IMR-90 (cell line): ENCODE results near the gene DSE. TPM values are rescaled to one million over a fixed set of nuclear protein-coding genes. Genes with fewer than 3 reads are reported as not detected.

Experiments used
- ATAC-seq: fragments of 200-7000 bp; cut with Tn5 transposase; 2 replicates; pipeline ENCODE4 v1.9.1; 2020; ENCODE audit warnings: low read depth, mild to moderate bottlenecking, moderate library complexity
- BruUV-seq: library from RNA; stranded (reverse); fragments of 400-500 nt; replicated peaks from 2 replicates; lab custom pipeline; 2021; lab: Mats Ljungman, UMichigan
- CTCF ChIA-PET: fragments of 300-600 bp; formaldehyde crosslinking; extraction: SDS; loops from one replicate; lab custom pipeline; 2021; ENCODE audit warnings: antibody characterized with exemption; lab: Yijun Ruan, JAX
- POLR2A ChIA-PET: fragments of 300-600 bp; sonication (Branson Sonifier 250); formaldehyde crosslinking; loops from one replicate; lab custom pipeline; 2022; ENCODE audit warnings: antibody characterized with exemption; ENCODE audit not compliant: unreplicated experiment; lab: Charles Lee
- DNase-seq: peaks from one replicate; pipeline ENCODE4 v3.0.0; 2013
- H2AFZ ChIP-seq: replicated peaks from 2 replicates; pipeline ENCODE3; 2013; ENCODE audit warnings: low read length, mild to moderate bottlenecking; ENCODE audit not compliant: poor library complexity
- H2AK5ac ChIP-seq: 2 replicates; pipeline ENCODE4 v1.6.1; 2013; ENCODE audit warnings: low read depth, low read length, inconsistent platforms
- H2AK9ac ChIP-seq: replicated peaks from 2 replicates; pipeline ENCODE3; 2013; ENCODE audit warnings: mild to moderate bottlenecking, low read depth, low read length, moderate library complexity; ENCODE audit not compliant: poor library complexity
- H2BK120ac ChIP-seq: 2 replicates; pipeline ENCODE4 v1.6.1; 2013; ENCODE audit warnings: low read depth, low read length, inconsistent platforms
- H2BK15ac ChIP-seq: 3 replicates; pipeline ENCODE4 v1.6.1; 2013; ENCODE audit warnings: low read depth, low read length, inconsistent platforms
- H2BK20ac ChIP-seq: 2 replicates; pipeline ENCODE4 v1.6.1; 2013; ENCODE audit warnings: low read depth, mild to moderate bottlenecking, inconsistent platforms, low read length, moderate library complexity
- H2BK5ac ChIP-seq: 2 replicates; pipeline ENCODE4 v1.6.1; 2013; ENCODE audit warnings: mild to moderate bottlenecking, low read depth, low read length, inconsistent platforms; ENCODE audit not compliant: poor library complexity, severe bottlenecking
- H3K14ac ChIP-seq: replicated peaks from 2 replicates; pipeline ENCODE4 v1.6.1; 2013; ENCODE audit warnings: low read depth, low read length, inconsistent platforms
- H3K18ac ChIP-seq: 2 replicates; pipeline ENCODE4 v1.6.1; 2013; ENCODE audit warnings: low read depth, low read length, control low read depth
- H3K23ac ChIP-seq: 2 replicates; pipeline ENCODE4 v1.6.1; 2013; ENCODE audit warnings: low read depth, low read length, inconsistent platforms
- H3K27ac ChIP-seq: 2 replicates; pipeline ENCODE4 v1.5.1; 2013; ENCODE audit warnings: mild to moderate bottlenecking, control low read depth, low read length; ENCODE audit not compliant: insufficient read depth
- H3K27me3 ChIP-seq: 2 replicates; pipeline ENCODE4 v1.6.1; 2013; ENCODE audit warnings: low read length; ENCODE audit not compliant: control insufficient read depth, insufficient read depth
- H3K36me3 ChIP-seq: 2 replicates; pipeline ENCODE4 v1.6.1; 2013; ENCODE audit warnings: low read length, mixed read lengths; ENCODE audit not compliant: control insufficient read depth, insufficient read depth
- H3K4ac ChIP-seq: 2 replicates; pipeline ENCODE4 v1.6.1; 2013; ENCODE audit warnings: low read depth, low read length, inconsistent platforms
- H3K4me1 ChIP-seq: 2 replicates; pipeline ENCODE4 v1.6.1; 2013; ENCODE audit warnings: low read length, mixed read lengths; ENCODE audit not compliant: control insufficient read depth, insufficient read depth
- H3K4me2 ChIP-seq: 2 replicates; pipeline ENCODE4 v1.6.1; 2013; ENCODE audit warnings: low read depth, mild to moderate bottlenecking, control low read depth, low read length, moderate library complexity
- H3K4me3 ChIP-seq: 2 replicates; pipeline ENCODE4 v1.5.1; 2013; ENCODE audit warnings: low read depth, mild to moderate bottlenecking, control low read depth, low read length, moderate library complexity; ENCODE audit not compliant: insufficient read depth
- H3K56ac ChIP-seq: 2 replicates; pipeline ENCODE4 v1.6.1; 2013; ENCODE audit warnings: low read length, inconsistent platforms; ENCODE audit not compliant: insufficient read depth; ENCODE audit errors: extremely low read depth
- H3K79me1 ChIP-seq, 2 experiments: 2 replicates each; pipeline ENCODE4 v1.6.1; 2013; ENCODE audit warnings: low read length in 2 of 2, inconsistent platforms in 1 of 2, low read depth in 1 of 2
- H3K9ac ChIP-seq: 2 replicates; pipeline ENCODE4 v1.6.1; 2013; ENCODE audit warnings: low read depth, low read length, control low read depth
- H3K9me1 ChIP-seq: 2 replicates; pipeline ENCODE4 v1.6.1; 2013; ENCODE audit warnings: low read length, inconsistent platforms; ENCODE audit not compliant: insufficient read depth
- H3K9me3 ChIP-seq: 2 replicates; pipeline ENCODE4 v1.6.1; 2013; ENCODE audit warnings: low read length; ENCODE audit not compliant: control insufficient read depth, insufficient read depth
- H4K20me1 ChIP-seq: 2 replicates; pipeline ENCODE4 v1.6.1; 2013; ENCODE audit warnings: low read length, inconsistent platforms; ENCODE audit not compliant: insufficient read depth
- H4K5ac ChIP-seq: 2 replicates; pipeline ENCODE4 v1.6.1; 2013; ENCODE audit warnings: mild to moderate bottlenecking, low read depth, low read length, control low read depth
- H4K8ac ChIP-seq, 2 experiments: 2 replicates each; pipeline ENCODE4 v1.6.1; 2013; ENCODE audit warnings: low read depth in 2 of 2, low read length in 2 of 2, control low read depth in 1 of 2, inconsistent platforms in 1 of 2
- H4K91ac ChIP-seq: 2 replicates; pipeline ENCODE4 v1.6.1; 2013; ENCODE audit warnings: low read depth, low read length, inconsistent platforms; ENCODE audit not compliant: insufficient read depth
- BHLHE40 ChIP-seq: fragments of 150-350 bp; IDR thresholded peaks from 2 replicates; pipeline ENCODE4 v1.6.1; 2016; ENCODE audit warnings: mild to moderate bottlenecking, low read depth, low read length
- CEBPB ChIP-seq: IDR thresholded peaks from 2 replicates; pipeline ENCODE4 v1.6.1; 2012; ENCODE audit warnings: low read depth, low read length, improper control_type of control experiment
- CTCF ChIP-seq: conservative IDR thresholded peaks from 2 replicates; pipeline ENCODE4 v1.5.1; 2012; ENCODE audit warnings: mild to moderate bottlenecking, low read depth, low read length, improper control_type of control experiment
- ELK1 ChIP-seq: fragments of 150-350 bp; IDR thresholded peaks from 2 replicates; pipeline ENCODE4 v1.6.1; 2016; ENCODE audit warnings: low read depth, mild to moderate bottlenecking, low read length, moderate library complexity, borderline replicate concordance
- FOS ChIP-seq: fragments of 150-350 bp; IDR thresholded peaks from 2 replicates; pipeline ENCODE4 v1.6.1; 2016; ENCODE audit warnings: low read depth, low read length
- MAFK ChIP-seq: IDR thresholded peaks from 2 replicates; pipeline ENCODE4 v1.6.1; 2012; ENCODE audit warnings: low read depth, low read length, improper control_type of control experiment
- MAZ ChIP-seq: IDR thresholded peaks from 2 replicates; pipeline ENCODE4 v1.6.1; 2012; ENCODE audit warnings: low read depth, mild to moderate bottlenecking, low read length, improper control_type of control experiment, moderate library complexity, borderline replicate concordance
- MXI1 ChIP-seq: IDR thresholded peaks from 2 replicates; pipeline ENCODE4 v1.6.1; 2012; ENCODE audit warnings: low read depth, mild to moderate bottlenecking, low read length, moderate library complexity, borderline replicate concordance
- NFE2L2 ChIP-seq: fragments of 150-350 bp; IDR thresholded peaks from 2 replicates; pipeline ENCODE4 v1.6.1; 2016; ENCODE audit warnings: low read depth, mild to moderate bottlenecking, low read length
- POLR2A ChIP-seq: IDR thresholded peaks from 2 replicates; pipeline ENCODE4 v1.6.1; 2012; ENCODE audit warnings: mild to moderate bottlenecking, low read depth, low read length
- RCOR1 ChIP-seq: IDR thresholded peaks from 2 replicates; pipeline ENCODE4 v1.6.1; 2012; ENCODE audit warnings: mild to moderate bottlenecking, low read length, improper control_type of control experiment; ENCODE audit not compliant: insufficient replicate concordance
- RFX5 ChIP-seq: IDR thresholded peaks from 2 replicates; pipeline ENCODE4 v1.8.0; 2012; ENCODE audit warnings: low read depth, mild to moderate bottlenecking, low read length, moderate library complexity
- USF2 ChIP-seq: fragments of 150-350 bp; IDR thresholded peaks from 2 replicates; pipeline ENCODE4 v1.6.1; 2017; ENCODE audit warnings: mild to moderate bottlenecking, antibody characterized with exemption, low read length, low read depth
- WGBS, 2 experiments: methylation state at CpG; one replicate each; pipeline versions ENCODE4 v1.1.5 to v1.1.7; 2013; ENCODE audit warnings: missing lambda C conversion rate in 2 of 2; ENCODE audit not compliant: insufficient read length in 1 of 2; ENCODE audit errors: extremely low coverage in 2 of 2; 5-methylcytosine and 5-hydroxymethylcytosine counted together
- dilution Hi-C: fragments of 300-500 bp; cut with HindIII; formaldehyde crosslinking; loops from one replicate; pipeline ENCODE4 v1.14.3; 2018; ENCODE audit warnings: low sequenced_read_pairs; ENCODE audit not compliant: unreplicated experiment
- in situ Hi-C: fragments of 300-500 bp; cut with MboI; formaldehyde crosslinking; loops from 3 replicates; pipeline ENCODE4 v1.14.3; 2019; ENCODE audit warnings: low sequenced_read_pairs, inconsistent platforms, mixed read lengths
- intact Hi-C: fragments of 100-400 bp; cut with micrococcal nuclease; formaldehyde crosslinking; loops from 2 replicates; pipeline ENCODE4 v1.10.0; 2022
- polyA plus RNA-seq, 3 experiments: library from polyadenylated mRNA; depleted of rRNA; stranded (reverse); fragments of >200 nt; gene quantifications; 2 replicates each; pipeline ENCODE4 v1.2.3, GENCODE V29; 2012; ENCODE audit warnings: low replicate concordance in 1 of 3
- total RNA-seq: library from RNA; depleted of rRNA; stranded (reverse); fragments of >200 nt; gene quantifications from 2 replicates; pipeline ENCODE4 v1.2.3, GENCODE V29; 2012

The DSE gene
- total and polyA plus RNA-seq, 2 of the 4 experiments (the other 2 are of a cell fraction), result 48.0 to 154 TPM

- in situ Hi-C loops, result no loop called here
- no peaks in the 10 kb centered on the region for H3K79me1 ChIP-seq
- dilution Hi-C loops, result no loop called here
- H2AFZ ChIP-seq, result no peak overlapping the region
- ChIA-PET POLR2A (no interaction called here), CTCF (interaction anchor here (1.2 kb wide), 1 partner anchor 9 kb away, joined by 3 read pairs; no protein-coding TSS in a partner anchor)
- intact Hi-C loops, result no loop called here
- no peak overlapping the region for H2BK5ac ChIP-seq
- H2BK120ac ChIP-seq, result no peak overlapping the region
- H3K36me3 ChIP-seq, result no peaks in the 10 kb centered on the region
- H3K18ac ChIP-seq, result no peak overlapping the region
- no peak overlapping the region for H3K23ac ChIP-seq
- no peak overlapping the region for H2AK9ac ChIP-seq
- H3K56ac ChIP-seq, result no peak overlapping the region
- H3K27ac ChIP-seq, result no peak overlapping the region
- no peak overlapping the region for H3K9ac ChIP-seq
- H3K9me3 ChIP-seq, result no peaks in the 10 kb centered on the region
- H3K4me1 ChIP-seq, result no peaks in the 10 kb centered on the region
- TF ChIP-seq RCOR1 (no peak), RFX5 (no peak), MAZ (no peak), MXI1 (no peak), CEBPB (no peak), FOS (no peak), MAFK (no peak), ELK1 (no peak), NFE2L2 (no peak), BHLHE40 (no peak), POLR2A (no peak), USF2 (no peak), CTCF (no peak)
- no peak overlapping the region for H2AK5ac ChIP-seq
- no peak overlapping the region for H3K14ac ChIP-seq
- H4K20me1 ChIP-seq, result no peaks in the 10 kb centered on the region
- ATAC-seq (no peak; the same call in 1 of the 2 replicates), DNase-seq (no peak)
- no CpG with 5 or more reads among the region's 3 CpGs for WGBS, 2 experiments
- H3K27me3 ChIP-seq, result no peaks in the 10 kb centered on the region
- H4K5ac ChIP-seq, result no peak overlapping the region
- no peak overlapping the region for H4K8ac ChIP-seq
- H4K91ac ChIP-seq, result no peak overlapping the region
- no peaks in the 10 kb centered on the region for H3K9me1 ChIP-seq
- no peak overlapping the region for H2BK20ac ChIP-seq
- H3K4me3 ChIP-seq, result no peak overlapping the region
- H3K4me2 ChIP-seq, result no peak overlapping the region
- no peak overlapping the region for H3K4ac ChIP-seq
- H2BK15ac ChIP-seq, result no peak overlapping the region
- no TSS peak for BruUV-seq
Observed at GRCh38 chr6:116472706-116473105, 102.0 kb downstream of the DSE start.
